ENCODE measurements around the gene DNMT3A. TPM values are rescaled to one million over a fixed set of nuclear protein-coding genes. Genes with fewer than 3 reads are reported as not detected.

DNMT3A gene
- total RNA-seq, 1 donor from 2014 or later, result 21.1 TPM

DNA sequence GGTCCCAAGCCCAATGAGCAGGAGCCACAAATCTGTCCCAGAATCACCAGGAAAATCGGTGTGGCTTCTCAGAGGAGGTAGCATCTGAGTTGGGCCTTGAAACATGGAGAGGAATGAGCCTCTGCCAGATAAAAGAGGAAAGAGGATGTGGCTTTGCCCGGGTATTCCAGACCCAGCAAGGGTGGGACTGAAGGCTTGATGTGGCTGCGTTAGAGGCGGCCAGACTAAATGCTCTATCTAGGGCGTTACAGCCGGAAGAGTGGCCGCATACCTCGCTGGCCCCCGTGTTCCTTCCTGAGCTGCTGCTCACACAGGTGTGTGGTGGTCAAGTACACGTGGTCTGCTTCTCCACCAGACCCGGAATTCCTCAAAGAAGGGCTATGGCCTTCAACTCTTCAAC lies 139.4 kb downstream of the DNMT3A start:
- intact Hi-C loops (cut with micrococcal nuclease), result no loop called here
- ATAC-seq, result no peak
- DNase-seq, result no peak

DNA sequence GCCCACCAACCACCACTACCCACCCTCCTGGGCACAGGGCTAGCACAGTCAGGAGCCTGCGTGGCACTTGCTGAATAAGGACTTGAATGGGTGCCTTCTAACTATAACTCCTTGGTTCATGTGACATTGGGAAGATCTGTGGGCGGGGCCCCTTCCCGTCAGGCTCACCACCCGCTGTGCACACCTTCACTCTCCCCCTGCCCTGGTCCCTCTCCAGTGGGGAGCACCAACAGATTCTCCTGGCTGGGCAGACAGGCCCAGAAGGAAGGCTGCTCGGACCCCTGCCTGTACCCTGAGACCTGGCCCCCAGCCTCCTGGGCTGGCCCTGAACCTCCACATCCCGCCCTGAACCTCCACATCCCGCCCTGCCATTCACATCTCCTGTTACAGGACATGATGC lies 139.9 kb downstream of the DNMT3A start:
- no peak for ATAC-seq
- no peak for DNase-seq
- intact Hi-C loops (cut with micrococcal nuclease), result no loop called here

DNA sequence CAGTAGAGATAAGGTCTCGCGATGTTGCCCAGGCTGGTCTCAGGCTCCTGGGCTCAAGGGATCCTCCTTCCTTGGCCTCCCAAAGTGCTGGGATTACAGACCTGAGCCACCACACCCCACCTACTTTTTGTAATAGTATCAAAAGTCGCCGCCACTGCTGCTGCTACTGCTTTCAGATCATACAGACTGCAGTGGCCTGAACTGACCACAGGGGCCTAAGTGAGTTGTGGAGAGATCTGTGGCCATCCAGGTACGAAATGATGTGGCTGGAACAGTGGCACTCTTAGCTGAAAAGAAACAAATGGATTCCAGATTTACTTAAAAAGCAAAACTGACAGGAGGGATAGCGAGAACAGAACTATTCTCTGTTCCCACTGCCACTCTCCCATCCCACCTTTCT lies 140.5 kb downstream of the DNMT3A start:
- intact Hi-C loops (cut with micrococcal nuclease), result no loop called here
- ATAC-seq (no peak), DNase-seq (no peak)

DNA sequence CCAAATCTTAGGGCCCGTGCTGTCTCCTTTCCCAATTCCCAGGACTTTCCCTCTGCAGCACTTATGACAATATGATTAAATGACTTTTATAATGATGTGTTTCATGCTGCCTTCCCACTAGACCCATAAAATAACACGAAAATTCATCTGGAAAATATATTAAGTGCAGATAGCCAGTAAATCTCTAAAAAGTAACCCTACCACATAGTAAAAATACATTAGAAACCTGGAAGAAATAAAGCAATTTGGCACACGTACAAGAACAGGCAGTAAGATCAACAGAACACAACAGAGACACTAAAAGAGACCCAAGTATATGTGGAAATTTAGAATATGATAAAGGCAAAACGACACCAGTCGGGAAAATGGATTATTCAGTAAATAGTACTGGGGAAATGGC lies 143.1 kb downstream of the DNMT3A start:
- ATAC-seq, result no peak
- intact Hi-C loops (cut with micrococcal nuclease), result loop anchor here (10.0 kb wide), 1 partner anchor 224 kb away; the partner anchor contains the start of gene DNAJC27
- no peak for DNase-seq

DNA sequence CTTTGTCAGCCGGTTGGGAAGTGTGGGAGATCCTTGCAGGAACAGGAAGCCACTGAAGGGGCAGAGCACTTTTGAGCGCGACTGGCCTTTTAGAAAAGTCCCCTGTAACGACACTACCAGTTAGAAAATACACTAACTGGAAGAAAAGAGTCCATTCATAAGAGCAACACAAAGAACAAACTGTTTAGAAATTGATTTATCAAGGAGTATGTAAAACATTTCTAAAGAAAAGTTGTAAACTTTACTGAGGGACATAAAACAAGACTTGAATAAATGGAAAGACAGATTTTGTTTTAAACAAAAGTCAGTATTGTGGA lies 143.6 kb downstream of the DNMT3A start:
- intact Hi-C loops (cut with micrococcal nuclease), result loop anchor here (10.0 kb wide), 1 partner anchor 223 kb away; the partner anchor contains the start of gene DNAJC27
- DNase-seq (no peak), ATAC-seq (no peak)

DNA sequence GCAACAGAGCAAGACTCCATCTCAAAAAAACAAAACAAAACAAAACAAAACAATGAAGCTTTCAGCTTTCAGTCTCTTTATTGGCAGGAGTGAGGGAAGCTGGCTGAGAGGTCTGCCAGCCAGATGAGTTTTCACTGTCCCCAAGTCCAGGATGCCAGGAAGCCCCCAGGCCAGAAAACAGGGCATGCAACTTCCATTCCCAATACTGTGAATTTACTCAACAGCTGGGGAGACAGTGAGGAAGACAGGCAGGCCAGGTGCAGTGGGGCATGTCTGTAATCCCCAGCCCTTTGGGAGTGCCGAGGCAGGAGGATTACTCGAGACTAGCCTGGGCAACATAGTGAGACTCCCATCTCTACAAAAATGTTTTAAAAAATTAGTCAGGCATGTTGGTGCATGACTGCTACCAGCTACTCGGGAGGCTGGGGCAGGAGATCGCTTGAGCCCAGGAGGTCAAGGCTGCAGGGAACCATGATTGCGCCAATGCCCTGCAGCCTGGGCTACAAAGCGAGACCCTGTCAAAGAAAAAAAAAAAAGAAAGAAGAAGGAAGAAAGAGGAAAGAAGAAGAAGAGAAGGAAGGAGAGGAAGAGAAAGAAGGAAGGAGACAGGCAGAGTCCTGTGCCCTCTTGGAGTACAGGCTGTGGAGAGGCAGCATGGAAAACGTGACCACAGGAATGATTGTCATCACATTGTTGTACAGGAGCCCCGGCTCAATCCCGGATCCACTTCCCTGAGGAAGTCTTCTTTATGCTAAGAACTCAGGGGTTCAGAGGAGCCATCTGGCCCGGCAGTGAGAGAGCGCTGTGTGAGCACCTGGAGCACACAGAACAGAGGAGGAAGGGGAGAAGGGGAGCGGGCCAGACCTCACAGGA lies 144.2 kb downstream of the DNMT3A start:
- no peak for DNase-seq
- no peak for ATAC-seq
- intact Hi-C loops (cut with micrococcal nuclease), result loop anchor here (10.0 kb wide), 1 partner anchor 223 kb away; the partner anchor contains the start of gene DNAJC27

DNA sequence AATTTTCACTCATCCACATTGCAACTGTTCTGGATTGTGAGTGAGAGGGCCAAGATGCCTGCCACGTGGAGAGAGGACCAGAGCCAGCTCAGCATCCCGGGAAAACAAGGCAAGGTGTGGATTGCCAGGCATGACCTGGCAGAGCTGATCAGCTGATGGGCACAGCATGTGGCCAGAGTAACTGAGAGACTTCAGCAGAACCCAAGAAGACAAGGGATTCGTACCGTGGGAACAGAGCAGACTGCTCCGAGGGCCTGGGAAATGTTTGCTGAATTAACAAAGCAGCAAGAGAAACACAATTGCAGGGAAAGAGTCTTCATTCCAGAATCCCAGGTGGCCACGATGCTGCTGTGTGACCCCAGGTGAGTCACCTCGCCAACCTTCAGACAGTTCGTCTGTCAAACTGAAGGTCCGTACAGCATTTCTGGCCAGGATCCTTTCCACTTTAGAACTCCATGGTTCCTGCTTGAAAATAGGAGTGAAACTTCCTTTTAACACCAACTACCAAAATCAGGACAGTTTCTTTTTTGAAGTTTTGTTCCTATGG lies 147.1 kb downstream of the DNMT3A start:
- DNase-seq (no peak), ATAC-seq (no peak)
- intact Hi-C loops (cut with micrococcal nuclease), result loop anchor here (10.0 kb wide), 1 partner anchor 220 kb away; the partner anchor contains the start of gene DNAJC27

DNA sequence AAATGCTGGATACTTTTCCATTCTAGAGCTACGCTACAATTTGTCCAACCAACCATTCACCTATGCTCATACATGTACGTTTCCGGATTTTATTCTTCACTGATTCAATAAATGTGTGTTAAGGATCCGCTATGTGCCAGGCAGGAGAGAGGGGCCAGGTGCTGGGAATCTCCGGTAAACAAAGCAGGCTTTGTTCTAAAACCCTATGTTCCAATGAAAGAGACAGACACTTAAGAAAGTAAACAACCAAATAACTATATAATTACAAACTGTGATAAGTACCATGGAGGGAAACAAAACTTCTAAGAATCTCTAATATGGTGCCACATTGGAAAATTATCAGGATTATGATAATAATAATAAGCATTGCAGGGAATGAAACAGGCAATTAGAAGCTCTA lies 151.2 kb downstream of the DNMT3A start:
- no peak for ATAC-seq
- no peak for DNase-seq
- intact Hi-C loops (cut with micrococcal nuclease), result loop anchor here (10.0 kb wide), 1 partner anchor 216 kb away; the partner anchor contains the start of gene DNAJC27

DNA sequence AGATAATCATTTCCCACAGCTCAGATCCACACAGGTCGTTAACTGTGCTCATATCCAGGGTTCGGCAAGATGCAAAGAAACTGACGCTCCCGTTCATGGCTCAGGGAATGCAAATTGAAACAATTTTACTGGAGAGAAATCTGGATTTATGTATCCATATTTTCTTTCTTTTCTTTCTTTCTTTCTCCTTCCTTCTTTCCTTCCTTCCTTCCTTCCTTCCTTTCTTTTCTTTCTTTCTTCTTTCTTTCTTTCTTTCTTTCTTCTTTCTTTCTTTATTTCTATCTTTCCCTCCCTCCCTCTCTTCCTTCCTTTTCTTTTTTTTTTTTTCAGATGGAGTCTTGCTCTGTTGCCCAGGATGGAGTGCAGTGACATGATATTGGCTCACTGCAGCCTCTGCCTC lies 153.3 kb downstream of the DNMT3A start:
- intact Hi-C loops (cut with micrococcal nuclease), result no loop called here
- no peak for ATAC-seq
- DNase-seq, result no peak

DNA sequence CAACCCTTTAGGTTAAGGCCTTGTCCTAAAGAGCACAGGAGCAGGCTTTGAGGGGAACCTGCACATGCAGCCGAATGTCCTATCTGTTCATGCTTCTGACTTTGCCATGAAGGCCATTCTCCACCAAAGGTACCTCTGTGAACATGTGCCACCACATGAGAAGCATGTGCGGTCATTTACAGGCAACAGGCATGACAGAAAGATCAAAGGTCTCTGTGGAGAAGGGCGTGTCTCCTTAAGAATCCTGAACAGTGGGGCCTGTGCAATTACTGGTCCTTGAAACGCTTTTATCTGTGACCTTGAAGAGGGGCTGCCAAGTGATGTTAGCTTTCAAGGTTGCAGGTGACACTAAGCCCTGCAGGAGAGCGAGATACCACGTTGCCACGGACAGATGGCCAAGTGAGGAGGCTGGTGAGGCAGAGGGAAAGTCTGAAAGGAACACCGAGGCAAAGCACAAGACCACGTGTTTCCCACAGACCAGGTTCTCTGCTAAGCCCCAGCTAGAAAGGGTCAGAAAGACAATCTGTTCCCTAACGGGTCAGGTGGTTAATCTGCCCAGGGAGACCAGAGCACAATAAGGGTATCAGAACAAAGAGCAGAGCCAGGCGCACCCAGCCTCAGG lies 153.9 kb downstream of the DNMT3A start:
- DNase-seq, result no peak
- no peak for ATAC-seq
- intact Hi-C loops (cut with micrococcal nuclease), result no loop called here

DNA sequence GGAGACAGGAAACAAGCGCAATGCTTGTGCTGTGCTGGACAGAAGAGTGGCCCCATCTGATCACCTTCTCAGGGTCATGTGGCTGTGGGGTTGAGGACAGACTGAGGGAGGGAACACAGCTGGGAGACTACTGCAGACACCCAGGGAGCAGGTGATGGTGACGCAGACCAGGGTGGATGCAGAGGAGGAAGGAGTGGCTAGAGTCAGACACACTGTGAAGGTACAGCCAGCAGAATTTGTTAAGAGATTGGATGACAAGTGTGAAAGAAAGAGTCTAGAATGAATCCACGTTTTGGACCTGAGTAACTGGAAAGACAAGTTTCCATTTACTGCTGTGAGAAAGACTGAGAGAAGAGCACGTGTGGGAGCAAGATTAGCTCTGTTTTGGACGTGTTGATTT lies 157.5 kb downstream of the DNMT3A start:
- intact Hi-C loops (cut with micrococcal nuclease), result no loop called here
- ATAC-seq (no peak), DNase-seq (no peak)

DNA sequence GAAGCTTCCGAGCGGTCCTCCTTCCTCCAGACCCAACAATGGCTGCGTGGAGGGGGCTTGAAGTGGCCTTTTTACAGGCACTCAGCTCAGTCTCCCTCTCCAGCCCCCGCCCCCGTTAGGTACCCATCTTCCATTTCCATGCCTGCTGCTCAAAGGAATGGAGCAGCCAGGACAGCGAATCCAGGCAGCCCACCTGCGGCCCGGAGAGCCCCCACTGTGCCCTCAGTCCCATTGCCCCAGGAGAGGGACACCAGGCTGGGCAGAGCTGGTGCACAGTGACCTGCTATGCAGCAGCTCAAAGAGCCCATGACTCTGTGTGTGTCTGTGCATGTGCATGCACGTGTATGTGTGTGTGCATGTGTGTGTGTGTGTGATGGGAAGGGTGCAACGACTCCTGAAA lies 162.7 kb downstream of the DNMT3A start:
- ATAC-seq (no peak), DNase-seq (no peak)
- intact Hi-C loops (cut with micrococcal nuclease), result no loop called here

Small RNA genes within 50 kb of the gene (microRNA-seq; reads per million reads assigned to microRNA genes)
- gene MIR1301 (ENCODE audit: borderline number of aligned reads), result 73.5 reads per million, percentile 34 among the genes with 10 or more reads in this experiment

Other genes with a start within 250 kb of the DNMT3A start
- 5.3 TPM for gene POMC, start 173.3 kb downstream of the DNMT3A start, total RNA-seq